Ecto neural progenitor cell (in vitro differentiated cells): Measurements from ENCODE around the gene CKLF.
"Not testable (repeated sequence)": the region's sequence is repeated elsewhere in the genome, so short reads cannot be mapped to it uniquely, and the experiment has no call there.

Experiments
- DNase-seq: peaks from one replicate; pipeline ENCODE4 v3.0.0-alpha.2; 2018; ENCODE audit warnings: low spot score

Gene CKLF

DNA sequence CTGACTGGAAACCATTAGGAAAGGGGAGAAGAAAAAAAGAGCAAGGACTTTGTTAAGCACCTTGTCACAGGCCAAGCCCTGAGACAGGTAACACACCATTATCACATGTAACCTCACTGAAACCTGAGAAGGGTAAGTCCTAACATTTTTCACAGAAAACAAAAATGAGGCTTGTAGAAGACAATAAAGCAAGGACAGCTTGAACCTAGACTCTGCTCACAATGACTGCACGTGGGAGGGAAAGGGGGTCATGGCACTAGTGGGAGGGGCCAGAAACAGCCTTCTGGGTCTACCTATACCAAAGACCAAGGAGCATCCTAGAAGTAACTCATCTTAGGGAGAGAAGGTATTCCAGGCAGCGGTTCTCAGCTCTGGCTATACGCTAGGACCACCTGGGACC lies 10.0 kb upstream of the CKLF start:
- no peak for DNase-seq

DNA sequence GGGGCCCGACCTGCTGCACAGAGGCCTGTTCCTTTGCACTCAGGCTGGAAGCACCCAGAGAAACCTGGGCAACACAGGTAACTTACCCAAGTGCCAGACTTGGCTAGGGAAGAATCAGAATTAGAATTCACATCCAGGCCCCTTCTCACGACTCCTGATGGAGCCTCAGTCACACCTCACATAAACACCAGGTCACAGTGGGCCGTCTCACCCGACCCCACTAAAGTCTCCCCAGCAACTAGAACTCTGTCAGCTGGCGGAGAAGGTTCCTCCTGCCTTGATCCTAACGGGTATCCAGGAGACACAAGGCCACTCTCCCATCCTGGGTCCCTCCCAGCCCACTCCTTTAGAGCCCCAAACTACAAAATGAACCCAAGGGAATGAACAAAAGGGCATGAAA lies 8.8 kb upstream of the CKLF start:
- DNase-seq = no peak

DNA sequence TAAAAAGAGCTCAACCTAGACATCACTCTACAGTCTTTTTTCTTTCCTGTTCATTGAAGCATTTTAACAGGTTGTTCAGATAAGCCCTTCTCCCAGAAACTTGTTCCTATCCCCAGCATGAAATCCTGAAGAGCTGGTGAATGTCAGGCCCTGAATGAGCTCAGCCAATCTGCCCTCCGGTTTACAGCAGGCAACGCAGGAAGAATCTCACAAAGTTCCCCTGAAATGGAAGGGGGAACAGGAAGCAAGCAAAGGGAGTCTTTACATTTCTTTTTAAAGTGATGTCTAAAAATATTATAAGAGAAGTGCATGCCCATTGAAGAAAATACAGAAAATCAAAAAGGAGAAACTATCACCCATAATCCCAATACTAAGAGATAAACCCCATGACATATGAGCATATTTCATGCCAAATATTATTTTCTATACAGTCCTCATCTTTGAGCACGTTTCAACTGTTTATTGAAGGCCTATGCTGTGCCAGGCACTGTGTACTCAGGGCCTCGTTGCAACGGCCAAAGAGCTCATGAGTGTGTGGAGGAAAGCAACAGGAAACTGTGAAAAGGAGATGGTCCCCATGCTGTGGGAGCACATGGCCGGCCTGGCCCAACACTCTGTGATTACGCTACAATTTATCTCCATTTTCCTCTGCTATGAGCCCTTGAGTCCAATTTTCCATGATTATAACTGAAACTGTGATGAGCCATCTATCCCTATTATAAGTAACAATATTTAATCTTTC lies 8.2 kb upstream of the CKLF start:
- DNase-seq = no peak

DNA sequence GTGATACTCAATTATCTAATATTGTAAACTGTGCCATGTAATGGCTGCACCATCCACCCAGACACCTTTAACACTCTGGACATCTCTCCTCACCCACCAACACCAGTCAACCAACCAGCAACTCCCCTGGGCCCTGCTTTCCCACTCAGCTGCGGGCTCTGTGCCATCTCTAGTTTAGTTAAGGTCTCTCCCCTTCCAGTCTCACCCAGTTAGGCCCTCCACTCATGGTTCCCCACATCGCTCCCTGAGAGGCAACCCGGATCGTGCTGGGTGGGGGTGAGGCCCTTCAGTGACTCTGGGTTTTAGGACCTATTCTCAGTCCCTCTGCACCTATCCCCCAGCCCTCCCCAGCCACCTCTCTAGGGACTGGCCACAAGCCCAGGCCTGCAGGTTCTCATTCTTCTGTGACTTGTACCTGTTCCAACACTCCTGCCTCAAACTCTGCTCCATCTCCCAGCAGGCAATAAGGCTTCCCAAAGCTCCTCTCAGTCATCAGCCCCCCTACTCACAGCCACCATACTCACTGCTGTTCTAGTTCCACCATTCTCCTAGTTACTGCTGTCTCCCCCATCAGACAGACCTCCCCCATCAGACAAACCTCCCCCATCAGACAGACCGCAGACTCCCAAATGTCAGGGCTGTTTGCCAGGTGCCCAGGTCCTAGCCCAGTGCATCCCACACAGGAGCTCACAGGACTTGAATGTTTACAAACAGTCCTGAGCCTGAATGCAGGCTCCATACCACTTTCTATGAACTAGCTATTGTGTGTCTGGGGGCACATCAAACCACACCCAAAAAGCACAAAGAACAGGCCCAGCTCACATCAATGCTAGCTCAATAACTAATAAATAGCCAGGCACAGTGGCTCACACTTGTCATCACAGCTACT lies 5.0 kb upstream of the CKLF start:
- no peak for DNase-seq

DNA sequence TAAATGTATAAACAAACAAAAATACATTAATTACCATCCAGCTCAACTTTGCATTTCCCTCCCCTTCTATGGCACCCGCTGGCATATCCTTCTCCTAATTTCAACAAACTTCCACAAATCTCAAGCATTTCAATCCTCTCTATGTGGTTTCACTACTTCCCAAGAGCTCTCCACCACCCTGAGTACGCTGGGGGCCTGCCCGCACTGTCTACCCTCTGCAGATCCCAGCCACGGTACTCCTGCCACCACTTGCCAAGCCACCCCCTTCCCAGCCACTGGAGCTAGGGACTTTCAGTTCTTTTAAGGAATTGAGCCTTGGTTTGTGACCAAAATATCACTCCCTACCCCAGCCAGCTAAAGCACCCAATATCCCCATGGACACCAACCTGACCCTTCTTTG lies 4.3 kb upstream of the CKLF start:
- DNase-seq = no peak

DNA sequence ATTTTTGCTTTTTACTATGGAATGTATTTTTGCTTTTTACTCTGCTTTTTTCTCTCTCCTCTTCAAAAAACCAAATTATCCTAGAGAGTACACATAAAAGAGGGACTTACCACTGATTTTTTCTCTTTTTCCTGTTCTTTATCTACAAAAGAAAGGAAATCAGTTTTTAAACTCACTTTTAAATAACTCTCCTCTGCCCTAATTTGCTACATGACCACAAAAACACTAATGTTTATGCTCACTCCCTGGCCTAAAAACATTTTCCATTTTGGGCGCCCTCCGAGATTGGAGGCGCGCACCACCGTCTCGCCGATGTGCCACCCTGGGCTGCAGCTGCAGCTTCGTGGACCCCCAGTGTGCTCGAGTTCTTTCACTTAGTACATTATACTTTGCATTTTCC lies 3.5 kb upstream of the CKLF start:
- no peak for DNase-seq

DNA sequence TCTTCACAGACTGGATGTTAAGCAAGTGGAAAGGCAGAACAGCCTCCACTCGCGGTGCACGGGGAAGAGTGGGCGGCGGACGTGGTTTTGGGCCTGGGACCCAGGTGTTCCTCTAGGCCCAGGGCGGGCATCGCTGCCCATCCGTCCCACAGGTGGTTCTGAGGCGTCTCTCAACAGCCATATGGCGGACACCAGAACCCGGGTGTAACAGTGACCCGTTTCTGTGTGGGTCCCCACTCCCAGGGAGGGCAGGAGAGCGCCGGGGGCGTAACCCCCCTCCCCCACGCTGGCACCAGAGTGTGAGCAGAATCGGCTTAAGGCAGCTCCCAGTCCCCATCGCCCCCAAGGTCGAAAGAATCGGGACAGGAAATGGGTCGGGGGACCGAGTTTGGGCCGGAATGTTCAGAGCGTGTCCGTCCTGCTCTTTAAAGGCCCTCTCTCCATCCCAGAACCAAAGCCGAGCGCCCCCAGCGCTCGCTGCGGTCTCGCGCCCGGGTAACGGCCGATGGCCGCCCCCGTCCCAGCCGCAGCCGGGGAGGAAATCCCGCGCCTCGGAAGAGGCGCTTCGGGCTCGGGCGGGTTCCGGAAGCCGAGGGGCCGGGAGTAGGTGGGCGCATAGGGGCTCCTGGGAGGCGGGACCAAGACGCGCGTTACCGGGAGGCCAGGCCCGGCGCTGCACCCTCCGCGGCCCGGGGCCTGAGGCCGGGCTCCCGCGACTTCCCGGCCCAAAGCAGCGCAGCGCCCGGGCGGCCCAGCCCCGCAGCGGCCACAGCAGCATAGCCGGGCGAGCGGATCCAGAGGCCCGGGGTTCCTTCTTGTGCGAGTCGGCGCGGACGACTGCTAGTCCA lies 2.9 kb upstream of the CKLF start, which contains the start of gene TK2:
Gene TK2 (minus strand): TSS at position 839 of the 848 bp plus-strand sequence. CDS start 61 bp downstream, at position 778.
- DNase-seq = peak; percentile 81

DNA sequence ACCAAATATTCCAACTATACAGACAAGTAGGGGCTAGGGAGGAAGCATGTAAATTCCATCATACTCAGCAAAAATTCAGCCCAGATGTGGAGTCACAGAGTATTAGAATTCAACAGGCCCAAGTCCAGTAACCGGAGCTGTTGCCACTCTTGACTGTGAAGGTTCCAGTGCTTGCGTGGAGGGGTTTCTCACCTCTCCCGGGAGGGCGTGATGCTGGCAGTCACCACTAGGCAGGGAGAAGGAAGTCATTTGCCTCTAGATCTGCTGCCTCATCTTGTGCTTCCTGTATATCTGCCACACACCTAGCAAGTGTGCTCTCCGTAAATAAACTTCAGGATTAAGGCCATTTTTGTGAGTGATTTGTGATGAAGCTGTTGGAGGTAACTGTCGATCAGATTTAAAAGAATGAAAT lies 1.0 kb upstream of the CKLF start:
- no peak for DNase-seq

DNA sequence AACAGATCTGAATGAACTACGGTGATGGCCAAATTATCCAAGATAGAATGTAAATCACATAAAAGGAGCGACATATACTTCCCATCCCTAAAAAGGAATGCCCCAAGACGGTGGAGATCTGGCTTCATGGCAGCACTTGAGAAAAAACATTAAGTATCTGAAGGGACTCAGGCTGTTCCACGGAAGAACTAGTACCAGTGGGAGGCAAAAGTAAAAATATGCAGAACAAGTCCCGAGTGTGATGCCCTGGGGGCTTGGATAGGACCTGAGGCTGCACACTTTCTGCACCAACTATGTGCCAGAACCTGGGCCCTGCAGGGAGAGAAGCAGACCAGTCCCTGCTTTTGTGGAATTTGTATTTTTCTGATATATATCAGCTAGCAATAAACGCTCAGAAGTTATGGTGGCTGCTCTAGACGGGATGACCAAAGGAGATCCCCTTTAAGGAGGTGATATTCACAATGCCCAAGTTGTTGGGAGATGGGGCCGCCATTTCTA lies 539 bp upstream of the CKLF start:
- DNase-seq = no peak

DNA sequence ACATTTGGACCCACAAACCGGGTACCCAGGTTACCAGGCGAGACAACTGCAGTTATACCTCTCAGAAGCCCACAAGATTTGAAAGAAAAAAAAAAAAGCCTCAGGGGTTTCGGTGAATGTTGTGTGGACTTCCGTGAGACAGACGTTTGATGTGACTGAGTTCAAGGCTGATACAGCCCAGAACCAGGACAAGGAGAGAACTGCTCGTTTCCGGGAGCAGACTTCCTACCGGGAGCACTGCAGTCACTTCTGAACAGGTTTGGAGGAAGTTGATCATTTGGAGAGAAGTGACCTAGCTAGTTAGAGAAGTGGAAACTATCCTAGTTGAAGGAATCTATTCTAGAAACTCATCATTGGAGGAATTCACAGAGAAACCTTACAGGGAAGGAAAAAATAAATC lies 847 bp downstream of the CKLF start:
- DNase-seq = no peak

DNA sequence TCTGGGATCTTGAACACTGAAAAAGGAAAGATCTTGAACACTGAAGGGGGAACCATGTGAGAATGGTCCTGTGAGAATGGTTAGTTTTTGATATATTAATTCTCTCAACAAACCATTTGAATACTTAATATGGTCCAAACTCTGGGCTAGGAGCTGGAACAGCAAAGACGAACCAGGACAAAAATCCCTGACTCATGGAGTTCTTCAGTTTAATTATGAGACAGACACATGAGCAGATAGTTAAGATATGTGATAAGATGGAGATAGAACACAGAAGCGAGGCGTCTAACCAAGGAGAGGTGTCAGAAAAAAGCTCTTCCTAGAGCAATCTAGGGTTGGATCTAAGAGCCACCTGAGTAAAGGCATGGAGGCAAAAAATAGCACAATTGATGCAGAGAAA lies 1.6 kb downstream of the CKLF start:
- DNase-seq = no peak

DNA sequence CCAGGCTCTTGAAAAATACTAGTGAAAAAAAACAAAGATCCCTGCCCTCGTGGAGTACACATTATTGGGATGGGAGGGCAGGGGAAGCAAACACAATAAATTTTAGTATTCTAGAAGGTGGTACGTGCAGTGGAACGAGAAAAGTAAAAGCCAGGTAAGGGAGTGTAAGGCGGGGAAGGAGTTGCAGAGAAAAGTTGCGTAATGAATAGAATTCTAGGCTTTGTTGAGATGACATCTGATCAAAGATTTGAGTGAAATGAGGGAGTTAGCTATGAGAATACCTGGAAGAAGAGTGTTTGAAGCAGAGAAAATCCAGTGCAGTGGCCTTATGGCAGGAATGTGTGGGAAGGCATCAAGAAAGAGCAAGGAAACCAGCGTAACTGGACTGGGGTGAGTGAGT lies 2.1 kb downstream of the CKLF start:
- no peak for DNase-seq

DNA sequence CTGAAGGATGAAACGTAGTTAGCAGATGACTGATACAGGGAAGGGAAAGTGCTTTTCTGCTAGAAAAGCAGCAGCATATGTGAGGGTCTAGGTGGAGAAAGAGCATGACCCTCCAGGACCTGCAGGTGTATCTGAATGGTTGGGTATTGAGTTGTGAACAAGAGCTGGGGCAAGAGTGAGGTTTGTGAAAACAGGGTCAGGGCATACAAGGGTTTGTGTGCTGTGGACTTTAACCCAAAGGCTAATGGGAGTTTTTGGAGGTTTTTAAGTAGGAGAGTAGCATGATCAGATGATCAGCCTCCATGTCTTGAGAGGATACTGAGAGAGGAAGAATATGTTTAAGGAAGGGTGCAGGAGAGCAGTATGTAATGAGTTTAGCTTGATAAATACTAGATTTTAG lies 7.7 kb downstream of the CKLF start:
- DNase-seq = no peak

DNA sequence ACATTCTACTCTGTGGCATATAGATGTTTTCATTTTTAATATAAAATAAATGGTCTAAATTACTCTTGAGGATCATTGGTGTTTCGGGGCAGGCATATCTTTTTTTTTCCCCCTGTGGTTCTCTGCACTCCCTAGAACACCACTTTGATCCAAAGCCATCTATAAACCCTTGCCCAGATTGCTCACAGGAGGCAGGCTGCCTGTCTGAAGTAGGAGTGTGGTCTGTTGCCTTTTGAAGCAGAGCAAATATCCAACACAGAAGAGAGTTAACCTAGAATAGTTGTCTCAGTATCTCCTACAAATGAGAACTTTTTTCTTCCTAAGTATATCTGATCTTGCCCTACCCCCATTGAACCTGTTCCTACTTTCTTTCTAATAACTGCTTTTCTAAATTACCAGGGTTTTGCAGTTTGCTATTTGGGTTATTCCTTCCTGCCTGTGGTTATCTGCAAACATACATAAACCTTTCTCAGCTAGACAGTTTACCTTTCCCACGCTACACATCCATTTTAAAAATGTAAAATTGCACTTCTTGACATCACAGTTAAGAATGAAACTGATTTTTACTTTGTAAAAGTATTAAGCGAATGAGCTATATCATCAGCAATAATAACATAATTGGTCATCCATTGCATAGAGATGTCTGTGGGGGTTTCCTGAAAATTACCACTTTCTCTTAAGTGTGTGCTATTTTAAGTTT lies 9.2 kb downstream of the CKLF start:
- no peak for DNase-seq

DNA sequence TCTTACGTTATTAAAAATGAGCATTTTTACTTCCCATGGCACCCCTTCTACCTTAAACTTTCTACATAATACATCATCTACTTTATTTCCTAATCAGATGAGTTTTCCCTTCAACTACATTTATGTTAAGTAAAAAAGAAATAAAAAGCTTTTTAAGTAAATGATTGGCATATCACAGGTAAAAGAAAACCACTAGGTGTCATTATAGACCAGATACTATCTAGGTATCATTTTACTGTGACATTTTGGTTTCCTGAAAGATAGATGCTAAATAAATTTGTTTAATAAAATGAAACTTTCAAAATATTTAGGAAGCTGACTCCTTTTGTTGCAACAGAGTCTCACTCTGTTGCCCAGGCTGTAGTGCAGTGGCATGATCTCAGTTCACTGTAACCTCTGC lies 10.0 kb downstream of the CKLF start:
- DNase-seq = no peak

DNA sequence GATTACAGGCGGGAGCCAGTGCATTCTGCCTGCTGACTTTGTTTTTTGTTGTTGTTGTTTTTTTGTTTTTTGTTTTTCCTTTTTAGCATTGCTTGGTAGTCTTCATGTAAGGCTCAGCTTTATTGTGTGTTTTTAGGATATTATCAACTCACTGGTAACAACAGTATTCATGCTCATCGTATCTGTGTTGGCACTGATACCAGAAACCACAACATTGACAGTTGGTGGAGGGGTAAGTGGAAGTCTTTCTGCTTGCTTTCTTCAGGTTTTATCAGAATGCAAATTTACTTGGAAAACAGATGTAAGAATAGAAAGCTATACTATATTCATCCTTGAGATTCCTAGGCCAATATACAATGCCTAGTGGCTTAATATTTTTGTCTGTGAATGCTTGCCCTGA lies 10.6 kb downstream of the CKLF start:
- DNase-seq = no peak

DNA sequence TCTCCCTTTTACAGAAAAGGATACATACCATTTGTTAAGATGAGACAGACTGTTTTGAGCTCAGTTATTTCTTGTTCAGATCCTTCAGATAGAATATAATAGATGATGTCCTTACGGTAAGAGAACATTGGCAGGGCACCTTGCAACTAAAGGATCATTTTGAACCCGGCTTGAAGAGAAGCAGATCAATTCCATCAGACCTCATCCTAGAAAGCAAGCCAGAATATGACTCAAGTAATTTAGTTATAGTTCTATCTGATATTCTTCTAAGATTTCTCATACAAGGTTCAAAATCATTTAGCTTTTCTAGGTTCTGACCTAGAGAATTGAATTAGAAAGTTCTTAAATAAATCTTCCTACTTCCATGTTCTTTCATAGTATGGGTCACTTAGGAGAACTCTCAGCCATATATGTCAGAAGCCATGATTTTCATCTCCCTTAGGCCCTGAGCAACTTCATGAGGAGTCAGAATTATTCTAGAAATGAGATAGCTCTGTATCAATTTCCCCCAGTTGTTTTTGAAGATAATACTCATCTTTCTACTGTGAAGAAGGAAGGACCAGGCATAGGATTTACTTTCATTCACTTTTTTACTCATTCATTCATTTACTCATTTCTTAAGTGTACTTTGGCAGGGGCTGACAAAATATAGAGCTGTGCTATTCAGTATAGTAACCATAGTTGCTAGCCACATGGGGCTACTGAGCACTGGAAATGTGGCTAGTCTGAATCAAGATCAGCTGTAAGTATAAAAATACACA lies 11.4 kb downstream of the CKLF start:
- DNase-seq = no peak

DNA sequence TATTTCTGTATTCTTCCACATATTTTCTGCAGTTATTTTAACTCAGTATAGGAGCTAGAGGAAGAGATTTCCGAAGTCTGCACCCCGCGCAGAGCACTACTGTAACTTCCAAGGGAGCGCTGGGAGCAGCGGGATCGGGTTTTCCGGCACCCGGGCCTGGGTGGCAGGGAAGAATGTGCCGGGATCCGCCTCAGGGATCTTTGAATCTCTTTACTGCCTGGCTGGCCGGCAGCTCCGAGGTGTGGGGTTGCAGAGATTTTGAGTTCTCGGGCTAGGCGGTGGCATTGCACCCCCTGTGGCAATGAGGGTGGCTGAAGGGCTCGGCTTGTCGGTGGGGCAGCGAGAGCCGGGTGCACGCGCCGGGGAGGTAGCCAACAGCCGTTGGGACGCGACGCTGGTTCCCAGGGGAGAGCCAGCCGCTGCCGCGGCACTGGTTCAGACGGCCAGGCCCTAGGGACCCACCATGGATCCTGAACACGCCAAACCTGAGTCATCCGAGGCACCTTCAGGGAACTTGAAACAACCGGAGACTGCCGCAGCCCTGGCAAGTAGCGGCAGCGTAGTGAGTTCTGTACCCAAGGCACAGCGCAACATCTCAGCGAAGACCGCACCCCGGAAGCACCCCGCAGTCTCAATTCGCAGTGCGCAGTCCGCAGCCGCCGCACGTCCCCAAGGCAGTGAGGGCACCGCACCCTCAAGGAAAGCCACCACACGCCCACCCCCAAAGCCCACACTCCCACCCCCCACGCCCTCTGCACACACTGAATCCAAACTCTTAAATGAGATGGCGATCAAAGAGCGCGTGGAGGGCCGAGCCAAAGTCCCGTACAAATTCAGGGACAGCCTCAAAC lies 13.9 kb downstream of the CKLF start, which contains the start of gene CMTM1:
Gene CMTM1 (plus strand): TSS at position 389 of the 851 bp plus-strand sequence. CDS start 75 bp downstream, at position 464.
- no peak for DNase-seq

DNA sequence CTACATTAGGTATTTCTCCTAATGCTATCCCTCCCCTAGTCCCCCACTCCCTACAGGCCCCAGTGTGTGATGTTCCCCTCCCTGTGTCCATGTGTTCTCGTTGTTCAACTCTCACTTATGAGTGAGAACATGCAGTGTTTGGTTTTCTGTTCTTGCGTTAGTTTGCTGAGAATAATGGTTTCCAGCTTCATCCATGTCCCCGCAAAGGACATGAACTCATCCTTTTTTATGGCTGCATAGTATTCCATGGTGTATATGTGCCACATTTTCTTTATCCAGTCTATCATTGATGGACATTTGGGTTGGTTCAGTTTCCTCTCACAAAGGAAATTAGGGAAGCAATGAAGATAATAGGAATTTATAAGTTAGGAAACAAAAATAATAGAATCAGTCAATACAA lies 14.9 kb downstream of the CKLF start:
- DNase-seq = not testable (repeated sequence)

DNA sequence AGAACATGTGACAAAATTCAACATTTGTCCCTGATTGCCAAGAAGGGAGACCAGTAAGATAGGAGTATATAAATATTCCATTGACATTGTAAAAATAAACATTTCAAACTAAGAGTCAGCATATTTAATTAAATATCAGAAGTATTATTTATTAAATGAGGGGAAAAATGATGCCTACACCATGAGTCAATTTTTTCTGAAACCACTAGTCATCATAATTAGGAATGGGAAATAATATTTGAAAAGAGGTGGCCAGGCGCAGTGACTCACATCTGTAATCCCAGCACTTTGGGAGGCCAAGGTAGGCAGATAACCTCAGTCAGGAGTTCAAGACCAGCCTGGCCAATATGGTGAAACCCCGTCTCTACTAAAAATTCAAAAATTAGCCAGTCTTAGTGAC lies 16.0 kb downstream of the CKLF start:
- no peak for DNase-seq
